HG02885 (cell line): ENCODE results near the gene KCNJ16.

ENCODE experiments used
- ATAC-seq: cut with Tn5 transposase; IDR thresholded peaks from one replicate; pipeline ENCODE4 v1.9.1; 2021; ENCODE audit warnings: mild to moderate bottlenecking; ENCODE audit not compliant: unreplicated experiment, poor library complexity

Gene KCNJ16

DNA sequence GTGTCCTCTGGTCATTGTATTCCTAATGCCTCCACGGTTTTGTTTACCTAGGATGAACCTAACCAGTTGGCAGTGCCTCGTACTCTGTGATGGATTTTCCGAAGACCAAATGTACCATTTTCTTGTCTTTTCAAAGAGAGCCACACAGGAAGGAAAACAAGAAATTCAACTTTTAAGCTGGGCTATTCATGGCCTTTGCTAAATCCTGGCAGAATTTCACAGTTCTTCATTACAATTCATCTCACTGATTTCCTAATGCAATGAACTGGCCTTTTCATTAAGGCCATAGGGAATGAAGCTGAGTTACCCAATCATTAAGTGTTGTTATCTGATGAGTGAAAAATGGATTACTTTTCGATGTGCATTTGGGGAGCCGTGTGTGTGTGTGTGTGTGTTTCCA, 7.9 kb upstream of the KCNJ16 start:
- ATAC-seq: no peak

DNA sequence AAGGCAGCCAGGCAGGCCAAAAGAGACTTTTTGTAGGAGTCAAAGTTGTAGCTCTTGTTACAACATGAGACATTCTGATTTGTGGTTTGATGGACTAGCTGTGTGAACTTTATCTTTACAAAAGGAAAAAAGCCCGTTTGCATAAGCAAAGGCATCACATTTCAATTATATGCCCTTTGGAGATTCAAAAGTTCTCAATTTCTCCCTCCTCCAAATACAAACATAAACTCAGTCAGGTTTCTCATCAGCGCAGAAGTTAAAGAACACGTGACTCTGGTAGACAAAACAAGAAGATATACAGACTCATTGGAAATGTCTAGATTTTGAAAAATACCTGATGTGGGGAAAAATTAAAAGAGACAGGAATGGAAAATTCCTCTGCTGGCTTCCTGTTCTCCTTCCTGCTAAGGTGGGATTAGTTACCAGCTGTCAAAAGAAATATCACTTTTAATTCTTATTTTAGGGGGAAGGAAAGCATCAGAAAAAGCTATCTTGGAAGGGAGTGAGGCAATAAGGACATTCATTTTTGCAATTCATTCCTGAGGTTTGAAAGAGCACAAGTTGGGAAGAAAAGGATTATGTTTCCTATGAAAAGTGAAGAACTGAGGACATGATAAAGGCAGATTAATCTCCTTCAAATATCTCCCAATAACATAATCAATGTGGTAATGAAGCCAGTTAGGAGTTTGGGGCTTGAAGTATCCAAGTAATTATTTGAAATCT, 4.6 kb upstream of the KCNJ16 start:
- ATAC-seq: no peak

DNA sequence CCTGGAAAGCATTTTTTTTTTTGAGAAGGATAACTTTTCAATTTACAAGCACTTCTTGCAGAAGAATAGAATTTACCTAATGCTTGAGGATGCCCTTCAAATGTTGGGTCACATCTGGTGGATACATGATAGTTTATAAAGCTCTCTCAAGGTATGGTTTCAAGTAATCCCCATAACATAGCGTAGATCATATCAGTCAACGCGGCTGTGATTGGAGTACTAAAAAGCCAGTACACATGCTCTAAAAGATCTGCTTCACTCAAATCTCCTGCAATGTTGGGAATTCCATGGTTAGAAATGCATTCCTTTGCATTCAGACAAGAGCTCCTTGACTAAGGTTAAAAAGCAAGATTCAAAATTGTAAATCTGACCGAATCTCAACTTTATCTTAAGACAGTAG, 3.9 kb upstream of the KCNJ16 start:
- no peak for ATAC-seq

DNA sequence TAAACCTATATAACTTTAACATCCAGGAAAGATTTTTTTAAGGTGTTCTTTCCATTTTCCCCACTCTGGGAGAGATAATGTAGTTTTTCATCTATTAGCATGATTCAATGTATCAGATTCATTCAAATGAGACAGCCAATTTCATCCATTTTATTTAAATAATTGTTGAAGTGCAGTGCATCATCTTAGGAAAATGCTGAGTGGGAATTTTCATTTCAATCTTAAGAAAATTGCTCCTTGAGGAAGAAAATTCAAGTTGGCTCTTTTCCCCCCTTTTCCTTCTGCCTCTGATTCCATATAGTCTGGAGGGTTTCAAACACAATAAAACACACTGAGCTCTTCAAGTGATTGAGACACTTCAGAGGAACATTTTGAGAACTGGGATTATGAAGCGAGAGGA, 3.4 kb upstream of the KCNJ16 start:
- ATAC-seq: no peak

DNA sequence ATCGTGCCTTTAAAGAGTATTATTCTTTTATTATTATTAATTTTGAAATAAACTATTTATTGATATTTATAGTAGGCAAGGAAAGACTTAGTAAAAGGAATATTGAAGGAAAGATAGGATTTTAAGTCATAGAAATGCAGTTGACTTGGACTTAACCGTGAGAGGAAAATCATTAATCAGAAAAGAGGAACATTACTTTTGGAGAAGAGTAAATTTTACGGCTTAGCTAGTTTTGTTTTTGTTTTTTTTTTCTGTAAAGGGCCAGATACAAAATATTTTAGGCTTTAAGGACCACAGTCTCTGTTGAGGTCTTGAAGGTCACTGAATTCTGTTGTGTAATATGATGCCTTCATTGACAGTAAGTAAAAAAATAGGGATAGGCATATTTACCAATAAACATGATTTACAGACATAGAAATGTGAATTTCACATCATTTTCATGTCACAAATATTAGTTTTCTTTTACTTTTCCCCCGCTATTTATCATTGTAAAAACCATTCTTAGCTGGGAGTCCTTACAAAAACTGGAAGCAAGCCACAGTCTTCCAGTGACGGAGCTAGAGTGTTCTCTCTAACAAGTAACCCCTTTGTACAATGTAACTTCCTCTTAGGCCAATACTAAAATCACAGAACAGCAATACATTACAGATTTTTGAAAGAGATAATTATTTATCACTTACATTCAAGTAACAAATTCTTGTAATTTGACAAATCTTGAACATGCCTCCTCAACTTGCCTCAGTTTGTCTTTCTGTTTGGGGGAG, 2.3 kb upstream of the KCNJ16 start:
- no peak for ATAC-seq

DNA sequence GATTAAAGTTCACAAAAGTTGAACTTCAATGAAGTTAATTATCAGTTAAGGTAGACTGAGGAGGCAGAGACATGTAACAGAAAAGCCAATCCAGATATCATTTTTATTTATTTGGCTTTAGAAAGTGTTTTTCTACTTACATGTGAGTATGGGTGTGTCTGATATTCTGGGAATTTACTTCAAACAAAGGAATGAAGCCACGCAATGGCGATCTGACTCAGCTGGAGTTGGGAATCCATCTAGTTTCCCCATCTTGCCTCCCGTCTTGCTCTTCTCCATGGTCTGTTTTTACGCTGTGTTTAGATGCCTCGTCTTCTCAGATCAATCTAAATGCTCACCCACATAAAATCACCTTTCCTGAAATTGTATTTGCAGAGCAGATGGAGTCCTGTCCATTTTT, 1.7 kb upstream of the KCNJ16 start:
- ATAC-seq: no peak

DNA sequence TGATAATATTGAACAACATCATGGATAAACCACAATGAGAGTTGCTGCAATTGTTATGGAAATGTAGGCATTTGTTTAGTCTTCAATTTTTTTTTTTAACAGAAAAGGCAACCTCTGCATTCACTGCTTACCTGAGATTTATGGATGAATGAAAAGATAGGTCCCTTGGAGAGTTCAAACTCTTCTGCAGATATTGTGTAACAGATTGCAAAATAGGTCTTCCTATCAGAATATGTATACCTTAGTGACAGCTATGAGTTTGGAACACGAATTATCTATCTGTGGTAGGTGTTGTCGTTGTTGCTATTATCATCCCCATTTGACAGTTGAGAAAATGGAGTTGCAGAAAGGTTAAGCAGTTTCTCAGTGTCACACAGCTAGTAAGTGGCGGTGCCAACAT, 1.2 kb upstream of the KCNJ16 start:
- no peak for ATAC-seq

DNA sequence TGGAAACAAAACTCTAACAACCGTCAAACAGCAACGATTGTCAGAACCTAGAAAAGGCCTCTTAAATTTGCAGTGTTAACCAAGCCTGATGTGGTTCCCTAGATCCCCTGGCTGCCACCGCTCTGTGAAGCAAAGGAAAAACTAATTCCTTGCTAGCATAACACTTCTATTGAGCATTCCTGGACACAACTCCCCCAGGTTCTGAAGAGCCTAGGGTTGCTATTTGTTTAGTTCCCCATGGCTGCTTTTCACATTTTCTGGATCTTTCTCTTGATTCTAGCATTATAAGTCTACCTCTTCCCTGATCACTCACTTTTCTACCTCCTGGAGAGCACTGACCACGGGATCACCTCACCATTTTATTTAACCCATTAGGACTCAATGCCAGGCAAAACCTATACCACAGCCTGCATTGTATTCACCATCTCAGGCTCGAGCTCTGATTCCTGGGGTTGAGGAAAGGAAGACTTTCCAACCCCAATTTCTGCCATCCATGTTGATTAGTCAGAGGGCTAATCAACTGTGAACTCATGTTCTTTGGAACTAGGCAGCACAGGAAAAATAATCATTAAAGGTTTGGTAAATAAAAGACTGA, 692 bp upstream of the KCNJ16 start:
- ATAC-seq: no peak

DNA sequence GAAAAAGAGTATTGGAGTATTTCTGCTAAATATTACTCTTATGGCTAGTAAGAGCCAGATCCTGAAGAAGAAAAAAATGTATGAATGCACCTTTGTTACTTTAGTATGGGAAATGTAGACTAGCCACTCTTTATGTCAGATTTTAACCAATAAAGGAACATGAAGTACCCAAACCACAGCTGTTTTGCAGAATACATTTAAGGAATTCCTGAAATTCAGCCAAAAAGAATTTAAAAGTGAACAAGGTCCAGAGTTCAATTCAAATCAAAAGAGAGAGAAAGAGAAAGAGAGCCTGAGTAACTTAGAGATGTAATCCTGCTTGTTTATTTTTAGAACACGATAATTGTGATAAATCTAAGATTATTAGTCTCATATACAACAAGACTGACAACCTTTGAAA, 1.2 kb downstream of the KCNJ16 start:
- ATAC-seq: no peak

DNA sequence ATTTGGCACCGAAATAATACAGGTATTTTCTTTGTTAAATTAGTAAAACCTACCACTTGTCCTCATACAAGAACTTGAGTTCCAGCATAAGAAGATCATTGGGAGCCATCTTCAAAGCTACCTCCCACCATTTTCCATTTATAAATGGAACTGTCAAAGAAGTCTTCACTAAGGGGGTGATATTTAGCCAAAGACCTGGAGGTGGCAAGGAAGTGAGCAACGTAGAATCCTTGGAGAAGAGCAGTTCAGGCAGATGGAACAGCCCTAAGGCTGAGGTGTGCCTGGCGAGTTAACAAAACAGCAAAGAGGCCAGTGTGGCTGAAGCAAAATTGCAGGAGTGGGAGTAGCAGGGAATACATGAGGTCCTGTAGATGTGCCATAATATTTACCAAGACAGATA, 1.8 kb downstream of the KCNJ16 start:
- no peak for ATAC-seq

DNA sequence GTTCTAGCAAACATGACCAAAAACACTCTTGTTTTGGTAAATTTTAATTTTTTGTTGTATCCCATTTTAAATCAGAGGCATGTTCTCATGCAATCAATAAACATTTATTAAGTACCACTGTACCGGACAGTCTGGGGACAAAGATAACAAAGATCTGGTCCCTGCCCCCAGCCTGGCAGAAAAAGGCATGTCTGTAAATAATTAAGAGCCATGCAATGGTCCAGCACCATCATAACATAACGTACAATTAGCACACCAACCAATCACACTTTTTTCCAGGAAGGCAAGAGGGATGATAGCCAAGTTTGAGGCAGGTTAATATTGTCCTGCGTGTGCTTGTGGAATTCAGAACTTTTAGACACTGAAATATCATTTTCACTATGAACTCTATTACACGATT, 3.5 kb downstream of the KCNJ16 start:
- no peak for ATAC-seq

DNA sequence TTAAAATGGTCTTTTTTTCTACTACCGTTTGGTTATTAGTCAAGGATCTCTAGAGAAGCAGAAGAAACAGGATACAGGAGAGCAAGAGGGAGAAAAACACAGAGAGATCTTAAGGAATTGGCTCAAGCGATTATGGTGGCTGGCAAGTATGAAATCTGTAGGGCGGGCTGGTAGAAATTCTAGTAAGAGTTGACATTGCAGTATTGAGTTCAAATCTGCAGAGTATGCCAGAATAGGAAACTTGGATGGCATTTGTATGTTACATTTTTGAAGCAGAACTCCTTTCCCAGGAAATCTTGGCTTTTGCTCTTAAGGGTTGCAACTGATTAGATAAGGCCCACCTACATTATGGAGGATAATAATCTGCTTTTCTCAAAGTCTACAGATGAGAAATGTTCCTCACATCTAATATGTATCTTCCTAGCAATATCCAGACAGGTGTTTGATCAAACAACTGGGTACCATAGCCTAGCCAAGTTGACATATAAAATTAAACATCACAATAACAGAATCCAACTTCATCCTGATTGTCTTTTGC, 4.0 kb downstream of the KCNJ16 start:
- no peak for ATAC-seq

DNA sequence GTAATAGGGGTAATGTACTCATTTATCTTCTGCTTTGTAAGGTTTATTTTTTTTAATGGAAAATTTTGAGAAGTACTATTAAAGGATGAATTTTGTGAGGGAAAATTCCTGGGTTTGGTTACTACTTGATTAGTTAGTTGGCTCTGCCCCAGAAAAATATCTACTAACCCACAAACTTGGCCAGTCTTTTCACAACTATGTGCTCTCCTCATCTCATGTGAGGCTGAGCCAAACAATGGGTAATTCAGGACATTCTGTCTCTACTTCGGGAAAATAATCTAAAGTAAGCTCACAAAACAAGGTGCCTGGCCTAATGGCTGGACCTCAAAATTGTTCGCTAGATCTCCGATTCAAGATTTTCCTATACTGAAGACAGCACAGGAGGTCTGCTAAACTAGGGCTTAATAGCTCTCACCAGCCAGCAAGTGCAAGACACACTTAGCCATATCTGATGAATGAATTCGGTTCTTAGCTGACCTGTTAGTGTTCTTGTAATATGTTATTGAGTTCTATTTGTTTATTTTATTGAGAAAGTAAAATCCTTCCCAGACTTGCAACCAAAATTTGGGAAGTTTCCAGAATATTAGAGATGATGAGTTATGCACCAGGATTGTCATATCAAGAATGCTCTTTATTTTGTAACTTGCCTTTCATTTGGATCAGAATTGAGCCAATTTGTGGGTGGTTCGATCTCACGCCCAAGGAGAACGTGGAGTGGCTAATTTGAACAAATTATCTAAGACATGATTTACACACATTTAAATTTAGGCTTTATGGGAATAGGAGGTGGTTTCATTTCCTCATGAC, 5.7 kb downstream of the KCNJ16 start:
- ATAC-seq: no peak

DNA sequence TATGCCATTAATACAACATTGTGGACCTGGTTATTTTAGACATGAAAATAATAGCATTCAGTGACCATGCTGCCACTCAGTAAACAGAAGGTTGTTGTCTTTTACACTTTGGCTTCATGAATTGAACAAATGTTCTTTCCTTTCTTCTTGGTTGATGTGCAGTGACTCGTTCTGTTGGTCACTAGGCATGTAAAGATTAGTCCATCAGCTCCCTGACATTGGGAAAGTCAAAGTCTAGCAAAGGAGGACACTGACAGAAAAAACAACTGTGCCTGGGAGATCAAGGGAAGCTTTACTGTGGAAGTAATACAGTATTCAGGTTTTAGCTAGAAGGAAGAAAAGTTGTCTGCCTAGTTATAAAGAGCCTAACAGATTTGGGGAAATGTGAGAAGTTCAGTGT, 6.9 kb downstream of the KCNJ16 start:
- ATAC-seq: no peak

DNA sequence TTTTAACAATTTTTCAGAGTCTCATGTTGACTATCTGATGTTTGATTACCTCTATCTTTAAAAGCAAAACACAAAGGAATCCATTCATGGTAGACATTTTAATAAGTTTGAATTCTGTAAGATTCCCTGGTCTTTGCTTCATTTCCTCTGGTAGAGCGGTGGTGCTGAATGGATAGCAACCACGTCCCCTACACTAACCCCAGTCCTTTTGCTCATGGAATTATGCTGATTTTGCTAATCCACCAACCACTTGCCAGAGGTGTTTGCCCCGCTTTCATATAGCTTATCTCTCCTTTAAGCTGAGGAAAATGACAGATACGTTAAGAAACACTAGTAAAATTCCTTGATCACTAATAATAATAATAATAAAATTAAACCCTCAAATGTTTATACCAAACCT, 9.5 kb downstream of the KCNJ16 start:
- no peak for ATAC-seq

DNA sequence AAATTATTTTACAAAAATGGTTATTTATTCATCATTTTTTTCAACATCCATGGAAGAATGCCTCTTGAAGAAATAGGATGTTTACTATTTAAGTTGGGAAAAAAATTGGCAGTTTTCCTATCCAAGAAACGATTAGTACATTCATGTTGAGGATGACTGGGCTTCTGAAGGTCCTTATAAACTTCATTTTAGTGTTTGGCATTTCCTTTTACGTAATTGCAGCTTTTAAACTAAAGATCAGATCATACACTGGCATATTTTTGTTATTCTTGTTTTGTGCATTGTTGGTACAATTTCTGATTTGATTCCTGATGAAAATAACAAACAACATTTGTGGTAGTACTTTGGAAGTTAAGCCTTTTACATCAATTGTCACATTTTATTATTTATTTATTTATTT, 11.5 kb downstream of the KCNJ16 start:
- no peak for ATAC-seq

DNA sequence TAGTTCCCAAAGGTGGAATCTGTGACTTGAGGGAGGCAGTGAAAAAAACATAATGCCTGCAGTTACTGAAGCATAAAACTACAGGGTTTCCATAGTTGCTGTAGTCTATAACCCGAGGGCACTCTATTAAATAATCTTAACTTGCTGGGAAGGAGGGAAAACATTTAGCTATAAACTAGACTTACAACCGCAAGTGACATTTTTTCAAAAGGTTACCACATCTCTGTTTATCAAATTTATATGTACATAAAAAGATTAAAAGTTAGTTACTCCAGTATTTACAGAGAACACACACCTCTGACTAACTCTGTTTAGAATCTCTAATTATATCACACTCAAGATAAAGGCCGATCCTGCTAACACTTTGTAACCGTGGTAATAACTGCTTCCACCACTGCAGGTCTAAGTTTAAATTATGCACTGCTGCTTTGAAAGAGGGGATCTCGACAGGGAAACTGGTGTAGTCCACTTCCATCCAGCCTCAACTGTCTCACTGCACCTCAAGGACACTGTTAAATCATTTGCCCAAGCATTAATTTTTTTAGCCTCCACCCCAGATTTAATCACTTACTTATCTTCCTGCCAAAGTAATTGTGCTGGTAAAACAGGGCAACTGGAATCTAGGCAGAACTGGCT, 14.6 kb downstream of the KCNJ16 start:
- no peak for ATAC-seq

DNA sequence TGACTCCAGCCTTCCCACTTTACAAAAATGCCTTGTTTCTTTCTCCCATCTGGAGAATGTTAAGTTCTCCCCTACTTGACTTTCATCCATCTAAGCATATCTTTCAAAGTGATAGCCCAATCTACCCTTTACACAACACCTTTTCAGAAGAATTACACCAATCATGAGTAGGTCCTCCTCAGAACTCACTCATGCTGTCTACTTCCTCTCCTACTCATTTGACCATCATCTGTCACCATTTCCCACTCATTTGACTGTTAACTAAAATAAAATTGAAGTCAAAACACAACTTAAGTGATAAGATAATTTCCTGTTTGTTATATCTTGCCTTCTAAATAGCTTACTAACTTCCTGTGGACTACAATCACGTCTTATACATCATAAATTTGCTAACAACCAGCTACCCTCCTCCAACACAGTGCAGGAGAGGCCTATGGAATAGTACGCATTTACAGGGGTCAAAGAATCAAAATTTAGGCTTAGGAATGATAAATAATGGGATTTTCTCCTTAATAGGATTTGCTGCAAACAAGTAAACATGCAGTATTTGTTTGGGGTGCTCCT, 16.1 kb downstream of the KCNJ16 start:
- ATAC-seq: no peak

DNA sequence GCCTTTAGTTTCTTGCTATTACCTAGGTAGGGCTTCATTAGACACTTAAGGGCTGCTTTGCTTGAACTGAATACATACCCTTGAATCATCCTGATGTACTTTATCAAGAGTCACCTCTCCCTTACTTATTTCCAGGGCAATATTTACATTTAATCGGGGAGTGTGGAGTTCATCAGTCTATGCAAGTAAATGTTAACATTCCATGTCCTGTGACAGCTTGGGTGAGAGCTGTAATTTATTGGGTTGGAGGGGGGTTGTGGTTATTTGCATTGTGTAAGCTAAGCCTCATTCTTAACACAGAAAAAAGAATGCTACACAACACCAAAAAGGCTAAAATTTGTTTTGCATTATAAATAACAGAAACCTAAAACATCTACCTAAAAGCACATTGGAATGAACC, 16.7 kb downstream of the KCNJ16 start:
- ATAC-seq: no peak

DNA sequence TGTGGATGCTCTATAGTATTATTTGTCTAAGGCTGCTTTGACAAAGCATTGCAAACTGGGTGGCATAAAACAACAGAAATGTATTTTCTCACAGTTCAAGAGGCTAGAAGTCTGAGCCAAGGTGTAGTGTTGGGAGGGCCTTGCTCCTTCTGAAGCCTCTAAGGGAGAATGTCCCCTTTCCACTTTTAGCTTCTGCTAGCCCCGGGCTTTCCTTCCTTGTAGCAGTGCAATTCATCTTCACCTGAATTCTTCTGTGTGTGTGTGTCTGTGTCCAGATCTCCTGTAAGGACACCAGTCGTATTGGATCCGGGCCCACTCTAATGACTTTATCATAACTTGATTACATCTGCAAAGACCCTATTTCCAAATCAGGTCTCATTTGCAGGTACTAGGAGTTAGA, 18.1 kb downstream of the KCNJ16 start:
- no peak for ATAC-seq
